SK-N-SH (cell line): ENCODE measurements around the gene BEX1. TPM values are rescaled to one million over a fixed set of nuclear protein-coding genes. Genes with fewer than 3 reads are reported as not detected.

ENCODE experiments used
- CTCF ChIA-PET: fragments of 300-600, 350-600 bp; formaldehyde crosslinking; extraction: SDS; loops from one replicate; lab custom pipeline; 2021; lab: Yijun Ruan, JAX
- POLR2A ChIA-PET: fragments of 350-600 bp; sonication (Branson Sonifier 250); formaldehyde crosslinking; extraction: SDS; loops from one replicate; lab custom pipeline; 2020; ENCODE audit warnings: antibody characterized with exemption, inconsistent platforms; lab: Yijun Ruan, JAX
- DNase-seq: peaks from one replicate; pipeline ENCODE4 v3.0.0; 2012
- H2AFZ ChIP-seq: fragments of 200-600 bp; sonication (generic); 2 replicates; pipeline ENCODE4 v1.8.1; 2016; ENCODE audit warnings: antibody characterized with exemption, mild to moderate bottlenecking, low read depth
- H3F3A ChIP-seq: fragments of 200-600 bp; sonication (generic); replicated peaks from 2 replicates; pipeline ENCODE3; 2016; ENCODE audit warnings: antibody characterized with exemption, mild to moderate bottlenecking; ENCODE audit not compliant: insufficient read depth
- H3K27ac ChIP-seq, 2 experiments: fragments of 200-500 bp in 1 of 2; fragments of 200-600 bp in 1 of 2; sonication (Bioruptor generic) in 1 of 2; sonication (generic), shearing (Covaris generic) in 1 of 2; 2 replicates each; pipeline versions ENCODE4 v1.5.1 to v1.6.1; 2014 to 2016; ENCODE audit warnings: low read depth in 2 of 2, inconsistent platforms in 1 of 2, low read length in 1 of 2, mild to moderate bottlenecking in 1 of 2, mixed read lengths in 1 of 2
- H3K27me3 ChIP-seq: fragments of 200-600 bp; sonication (generic), shearing (Covaris generic); 2 replicates; pipeline ENCODE4 v1.6.1; 2016; ENCODE audit warnings: mixed run types; ENCODE audit not compliant: insufficient read depth
- H3K36me3 ChIP-seq, 2 experiments: fragments of 200-500 bp in 1 of 2; fragments of 200-600 bp in 1 of 2; sonication (Bioruptor generic) in 1 of 2; sonication (generic) in 1 of 2; replicated peaks in 1 of 2; 2 replicates each; pipeline versions ENCODE3 to v1.5.1; 2014 to 2016; ENCODE audit warnings: low read length in 1 of 2, mild to moderate bottlenecking in 1 of 2; ENCODE audit not compliant: insufficient read depth in 2 of 2, control insufficient read depth in 1 of 2
- H3K4me1 ChIP-seq, 2 experiments: fragments of 200-500 bp in 1 of 2; fragments of 200-600 bp in 1 of 2; sonication (Bioruptor generic) in 1 of 2; sonication (generic), shearing (Covaris generic) in 1 of 2; 2 replicates each; pipeline versions ENCODE4 v1.5.1 to v1.6.1; 2014 to 2016; ENCODE audit warnings: low read depth in 1 of 2, low read length in 1 of 2, mixed run types in 1 of 2; ENCODE audit not compliant: insufficient read depth in 2 of 2, control insufficient read depth in 1 of 2
- H3K4me2 ChIP-seq: fragments of 200-600 bp; sonication (generic), shearing (Covaris generic); 2 replicates; pipeline ENCODE4 v1.6.1; 2017; ENCODE audit warnings: mixed run types
- H3K4me3 ChIP-seq, 2 experiments: fragments of 200-500 bp in 1 of 2; fragments of 200-600 bp in 1 of 2; sonication (Bioruptor generic) in 1 of 2; sonication (generic), shearing (Covaris generic) in 1 of 2; 2 replicates each; pipeline versions ENCODE4 v1.5.1 to v1.8.1; 2014 to 2016; ENCODE audit warnings: low read depth in 2 of 2, inconsistent platforms in 1 of 2, low read length in 1 of 2, mild to moderate bottlenecking in 1 of 2, mixed read lengths in 1 of 2, moderate library complexity in 1 of 2
- H3K79me2 ChIP-seq: fragments of 200-600 bp; sonication (generic); 2 replicates; pipeline ENCODE4 v1.8.1; 2017; ENCODE audit warnings: mild to moderate bottlenecking; ENCODE audit not compliant: insufficient read depth
- H3K9ac ChIP-seq: fragments of 200-600 bp; sonication (generic); 2 replicates; pipeline ENCODE4 v1.6.1; 2017; ENCODE audit warnings: mixed run types
- H3K9me2 ChIP-seq: fragments of 200-600 bp; sonication (generic); 2 replicates; pipeline ENCODE4 v1.6.1; 2017; ENCODE audit warnings: mixed run types
- H3K9me3 ChIP-seq: fragments of 200-600 bp; sonication (generic); 2 replicates; pipeline ENCODE4 v1.6.1; 2017; ENCODE audit warnings: mixed run types, mild to moderate bottlenecking, moderate library complexity
- H4K20me1 ChIP-seq: fragments of 200-600 bp; sonication (generic); 2 replicates; pipeline ENCODE4 v1.6.1; 2017; ENCODE audit warnings: mild to moderate bottlenecking, mixed run types; ENCODE audit not compliant: insufficient read depth
- CHD2 ChIP-seq: fragments of 150-350 bp; IDR thresholded peaks from 2 replicates; pipeline ENCODE4 v1.6.1; 2018; ENCODE audit warnings: low read length; ENCODE audit not compliant: partially characterized antibody
- CTCF ChIP-seq: fragments of 200-600 bp; sonication (generic); IDR thresholded peaks from 2 replicates; pipeline ENCODE4 v1.6.1; 2017; ENCODE audit warnings: antibody characterized with exemption, mild to moderate bottlenecking, moderate library complexity
- EZH2phosphoT487 ChIP-seq: fragments of 200-600 bp; sonication (generic); IDR thresholded peaks from 2 replicates; pipeline ENCODE4 v1.6.1; 2017; ENCODE audit warnings: low read depth, mixed run types, mild to moderate bottlenecking, antibody characterized with exemption, moderate library complexity, borderline replicate concordance
- FOSL2 ChIP-seq: IDR thresholded peaks from 2 replicates; pipeline ENCODE4 v1.4.0; 2012; ENCODE audit warnings: low read depth, mild to moderate bottlenecking, moderate library complexity, borderline replicate concordance
- GABPA ChIP-seq: IDR thresholded peaks from 2 replicates; pipeline ENCODE4 v1.4.0; 2012; ENCODE audit warnings: low read depth, mild to moderate bottlenecking
- IRF3 ChIP-seq: fragments of 150-350 bp; IDR thresholded peaks from 2 replicates; pipeline ENCODE4 v1.6.1; 2016; ENCODE audit warnings: mild to moderate bottlenecking, low read depth, low read length
- JUND ChIP-seq: IDR thresholded peaks from 2 replicates; pipeline ENCODE4 v1.4.0; 2012
- MAX ChIP-seq: IDR thresholded peaks from 2 replicates; pipeline ENCODE4 v1.4.0; 2012; ENCODE audit warnings: low read depth
- MXI1 ChIP-seq: IDR thresholded peaks from 2 replicates; pipeline ENCODE4 v1.6.1; 2012; ENCODE audit warnings: mild to moderate bottlenecking, low read depth, low read length, improper control_type of control experiment
- NFIC ChIP-seq: IDR thresholded peaks from 2 replicates; pipeline ENCODE4 v1.4.0; 2012; ENCODE audit warnings: borderline replicate concordance
- NRF1 ChIP-seq: IDR thresholded peaks from 2 replicates; pipeline ENCODE4 v1.6.1; 2012; ENCODE audit warnings: low read depth, mild to moderate bottlenecking, low read length
- POLR2AphosphoS5 ChIP-seq: IDR thresholded peaks from 2 replicates; pipeline ENCODE4 v1.6.1; 2012; ENCODE audit warnings: low read depth, low read length
- RCOR1 ChIP-seq: fragments of 150-350 bp; IDR thresholded peaks from 2 replicates; pipeline ENCODE4 v1.6.1; 2017; ENCODE audit warnings: antibody characterized with exemption, low read length
- RFX5 ChIP-seq: IDR thresholded peaks from 2 replicates; pipeline ENCODE4 v1.6.1; 2012; ENCODE audit warnings: mild to moderate bottlenecking, improper control_type of control experiment, low read length
- RXRA ChIP-seq: IDR thresholded peaks from 2 replicates; pipeline ENCODE4 v1.4.0; 2012; ENCODE audit warnings: low read depth, mild to moderate bottlenecking, borderline replicate concordance
- SIN3A ChIP-seq: IDR thresholded peaks from 2 replicates; pipeline ENCODE4 v1.6.1; 2012; ENCODE audit warnings: low read depth, mild to moderate bottlenecking, low read length, moderate library complexity, borderline replicate concordance
- TAF1 ChIP-seq: IDR thresholded peaks from 2 replicates; pipeline ENCODE4 v1.6.1; 2012; ENCODE audit warnings: low read depth, mild to moderate bottlenecking, low read length, moderate library complexity, borderline replicate concordance
- TCF12 ChIP-seq: IDR thresholded peaks from 2 replicates; pipeline ENCODE4 v1.4.0; 2012
- TEAD4 ChIP-seq: IDR thresholded peaks from 2 replicates; pipeline ENCODE4 v1.4.0; 2012; ENCODE audit warnings: mild to moderate bottlenecking, borderline replicate concordance; ENCODE audit not compliant: insufficient read depth
- USF1 ChIP-seq: IDR thresholded peaks from 2 replicates; pipeline ENCODE4 v1.4.0; 2012; ENCODE audit warnings: low read depth, borderline replicate concordance
- YY1 ChIP-seq: IDR thresholded peaks from 2 replicates; pipeline ENCODE4 v1.4.0; 2012; ENCODE audit warnings: low read depth, mild to moderate bottlenecking
- ZBTB33 ChIP-seq: IDR thresholded peaks from 2 replicates; pipeline ENCODE4 v1.4.0; 2012; ENCODE audit warnings: low read depth, borderline replicate concordance
- WGBS: methylation state at CpG from one replicate; pipeline ENCODE4 v1.1.6; 2017; ENCODE audit warnings: low lambda C conversion rate; 5-methylcytosine and 5-hydroxymethylcytosine counted together
- polyA plus RNA-seq, 3 experiments: library from polyadenylated mRNA; depleted of rRNA; stranded (reverse); fragments of >200 nt; gene quantifications; 2 replicates each; pipeline ENCODE4 v1.2.3, GENCODE V29; 2012

BEX1 gene
- polyA plus RNA-seq, 1 of the 3 experiments (the other 2 are of a cell fraction) = 206 TPM

GRCh38 chrX:103052625-103053024 lies 11.3 kb downstream of the BEX1 start (continued):
- TF ChIP-seq CTCF = no peak
- TF ChIP-seq RCOR1 = no peak
- no peak for TF ChIP-seq TEAD4
- no peak for TF ChIP-seq MXI1
- TF ChIP-seq CHD2 = no peak
- no peak for TF ChIP-seq RFX5
- TF ChIP-seq EZH2phosphoT487 = no peak
- TF ChIP-seq MAX = no peak
- TF ChIP-seq POLR2AphosphoS5 = no peak
- no peak for TF ChIP-seq NRF1
- TF ChIP-seq RXRA = no peak

GRCh38 chrX:103051260-103051789 lies 12.6 kb downstream of the BEX1 start:
- no peaks in the 10 kb centered on the region for H4K20me1 ChIP-seq
- H3K27ac ChIP-seq = no peak overlapping the region
- no peak overlapping the region for H3K4me2 ChIP-seq
- H3K36me3 ChIP-seq = no peaks in the 10 kb centered on the region
- no peaks in the 10 kb centered on the region for H3K9me2 ChIP-seq
- no peaks in the 10 kb centered on the region for H3K4me1 ChIP-seq
- TF ChIP-seq NRF1 (no peak), FOSL2 (no peak), JUND (no peak), GABPA (no peak), IRF3 (no peak), NFIC (no peak), EZH2phosphoT487 (no peak), TCF12 (no peak), CTCF (no peak), TAF1 (no peak), CHD2 (no peak), ZBTB33 (no peak), SIN3A (no peak), YY1 (no peak), USF1 (no peak)
- no peaks in the 10 kb centered on the region for H3K79me2 ChIP-seq
- ChIA-PET POLR2A (no interaction called here), CTCF (no interaction called here)
- H2AFZ ChIP-seq = no peak overlapping the region
- H3K27me3 ChIP-seq = no peaks in the 10 kb centered on the region; the same call in 1 of the 2 replicates
- H3K9me3 ChIP-seq = no peaks in the 10 kb centered on the region
- H3K9ac ChIP-seq = no peak overlapping the region
- H3F3A ChIP-seq = no peaks in the 10 kb centered on the region
- no peak for DNase-seq
- no peak overlapping the region for H3K4me3 ChIP-seq
- WGBS = 42% methylated on average over 8 of the region's 8 CpGs
